Common myeloid progenitor, CD34-positive (primary cell): ENCODE results near the gene ZNF747.
"Not testable (repeated sequence)": the region's sequence is repeated elsewhere in the genome, so short reads cannot be mapped to it uniquely, and the experiment has no call there.

Experiments
- CTCF ChIA-PET: fragments of 350-600 bp; sonication (Branson Sonifier 250); formaldehyde crosslinking; loops from one replicate; lab custom pipeline; 2021; ENCODE audit warnings: antibody characterized with exemption; lab: Charles Lee
- POLR2A ChIA-PET: fragments of 350-600 bp; sonication (Branson Sonifier 250); formaldehyde crosslinking; loops from one replicate; lab custom pipeline; 2021; ENCODE audit warnings: antibody characterized with exemption; lab: Charles Lee
- DNase-seq, 3 donors: peaks; one replicate each; pipeline versions ENCODE4 v3.0.0 to v3.0.0-alpha.2; 2013
- H3K27ac ChIP-seq, 2 experiments: 1 replicate in 1 of 2; 2 replicates in 1 of 2; pipeline ENCODE4 v1.7.0; 2013; ENCODE audit warnings: inconsistent platforms in 2 of 2, low read length in 2 of 2, mild to moderate bottlenecking in 2 of 2, low read depth in 1 of 2, moderate library complexity in 1 of 2; ENCODE audit not compliant: severe bottlenecking in 2 of 2, insufficient read depth in 1 of 2, poor library complexity in 1 of 2
- H3K27me3 ChIP-seq, 5 experiments: replicated peaks in 2 of 5; 1 replicate in 3 of 5; 2 replicates in 2 of 5; pipeline versions ENCODE4 v1.6.1 to v1.7.0; 2013; ENCODE audit warnings: low read length in 4 of 5, mild to moderate bottlenecking in 2 of 5, moderate library complexity in 2 of 5, inconsistent platforms in 1 of 5; ENCODE audit not compliant: insufficient read depth in 5 of 5, control insufficient read depth in 4 of 5
- H3K36me3 ChIP-seq, 4 experiments: 1 replicate in 2 of 4; 2 replicates in 2 of 4; pipeline versions ENCODE4 v1.6.1 to v1.7.0; 2013; ENCODE audit warnings: low read length in 3 of 4, control low read depth in 1 of 4, mild to moderate bottlenecking in 1 of 4; ENCODE audit not compliant: control insufficient read depth in 4 of 4, insufficient read depth in 4 of 4
- H3K4me1 ChIP-seq, 4 experiments: 1 replicate in 3 of 4; 2 replicates in 1 of 4; pipeline versions ENCODE4 v1.6.1 to v1.7.1; 2013; ENCODE audit warnings: low read length in 3 of 4, mild to moderate bottlenecking in 3 of 4, control low read depth in 1 of 4, inconsistent platforms in 1 of 4, moderate library complexity in 1 of 4; ENCODE audit not compliant: control insufficient read depth in 4 of 4, insufficient read depth in 4 of 4; ENCODE audit errors: control extremely low read depth in 1 of 4
- H3K4me3 ChIP-seq, 7 experiments: 1 replicate in 4 of 7; 2 replicates in 3 of 7; pipeline versions ENCODE4 v1.5.1 to v1.7.0; 2013; ENCODE audit warnings: mild to moderate bottlenecking in 7 of 7, low read length in 6 of 7, moderate library complexity in 6 of 7, inconsistent platforms in 2 of 7, low read depth in 2 of 7, control low read depth in 1 of 7; ENCODE audit not compliant: insufficient read depth in 4 of 7, control insufficient read depth in 1 of 7; ENCODE audit errors: extremely low read depth in 1 of 7
- H3K9me3 ChIP-seq, 5 experiments: 1 replicate in 4 of 5; 2 replicates in 1 of 5; pipeline versions ENCODE4 v1.6.1 to v1.7.1; 2013; ENCODE audit warnings: low read length in 4 of 5, mild to moderate bottlenecking in 2 of 5, inconsistent platforms in 1 of 5, low read depth in 1 of 5, moderate library complexity in 1 of 5; ENCODE audit not compliant: control insufficient read depth in 4 of 5, insufficient read depth in 2 of 5; ENCODE audit errors: control extremely low read depth in 1 of 5
- WGBS: methylation state at CpG from one replicate; pipeline ENCODE4 v1.1.5; 2013; ENCODE audit not compliant: insufficient coverage; 5-methylcytosine and 5-hydroxymethylcytosine counted together

The ZNF747 gene

DNA sequence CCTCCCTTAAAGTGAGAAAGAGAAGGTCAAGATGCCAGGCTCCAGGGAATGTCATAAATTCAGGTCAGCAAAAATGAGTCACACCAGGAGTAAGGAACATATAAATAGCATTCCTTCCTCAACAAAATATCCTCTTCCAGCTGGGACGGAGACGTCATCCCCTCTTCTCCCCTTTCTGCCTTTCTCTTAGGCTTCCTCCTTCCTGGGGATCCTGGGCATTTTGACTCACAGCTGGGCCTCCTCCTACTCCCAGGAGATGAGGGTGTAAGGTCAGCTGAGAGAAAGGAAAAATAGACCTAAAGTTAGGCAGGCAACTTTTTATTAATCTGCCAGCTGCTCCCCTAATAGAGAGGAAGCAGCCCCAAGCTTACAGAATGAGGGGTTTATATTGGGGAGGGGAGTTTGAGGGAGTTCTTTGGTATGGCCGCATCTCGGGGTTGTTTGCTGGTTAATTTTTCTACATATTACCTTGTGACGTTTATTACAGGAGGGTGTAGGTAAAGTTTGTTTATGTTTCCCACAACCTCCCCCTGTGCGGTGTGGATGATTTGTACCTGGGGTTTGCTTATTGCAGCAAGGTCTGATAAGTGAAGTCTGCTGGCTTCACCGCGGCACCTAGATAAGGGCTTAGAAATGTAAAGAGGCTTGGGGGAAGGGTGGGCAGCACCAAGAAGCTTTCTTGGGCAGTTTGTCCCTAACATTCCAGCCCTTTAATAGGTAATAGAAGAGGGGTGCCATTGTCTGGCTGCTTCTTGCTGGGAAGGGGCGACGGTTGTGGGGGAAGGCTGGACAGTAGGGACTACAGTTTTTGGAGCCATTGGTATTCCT is 7.1 kb upstream of the ZNF747 start:
- ChIA-PET POLR2A (no interaction called here), CTCF (interaction anchor here (0.7 to 1.4 kb wide), 3 partner anchors 15 to 112 kb away, joined by 3 to 5 read pairs (median 3); partner anchors contain the start of gene DCTPP1)
- peak in 1 of 3 donors; percentile 19 for DNase-seq
- WGBS, result 100% methylated on average over 4 of the region's 10 CpGs
- H3K4me3 ChIP-seq, result no peak overlapping the region
- peaks cover 0 to 15% (median 6%) of the 10 kb centered on the region in 4 experiments for H3K4me1 ChIP-seq
- no peaks in the 10 kb centered on the region for H3K27me3 ChIP-seq
- peaks cover 0 to 3% (median 2%) of the 10 kb centered on the region in 4 experiments for H3K36me3 ChIP-seq
- H3K9me3 ChIP-seq, result no peaks in the 10 kb centered on the region
- H3K27ac ChIP-seq, result no peak overlapping the region

DNA sequence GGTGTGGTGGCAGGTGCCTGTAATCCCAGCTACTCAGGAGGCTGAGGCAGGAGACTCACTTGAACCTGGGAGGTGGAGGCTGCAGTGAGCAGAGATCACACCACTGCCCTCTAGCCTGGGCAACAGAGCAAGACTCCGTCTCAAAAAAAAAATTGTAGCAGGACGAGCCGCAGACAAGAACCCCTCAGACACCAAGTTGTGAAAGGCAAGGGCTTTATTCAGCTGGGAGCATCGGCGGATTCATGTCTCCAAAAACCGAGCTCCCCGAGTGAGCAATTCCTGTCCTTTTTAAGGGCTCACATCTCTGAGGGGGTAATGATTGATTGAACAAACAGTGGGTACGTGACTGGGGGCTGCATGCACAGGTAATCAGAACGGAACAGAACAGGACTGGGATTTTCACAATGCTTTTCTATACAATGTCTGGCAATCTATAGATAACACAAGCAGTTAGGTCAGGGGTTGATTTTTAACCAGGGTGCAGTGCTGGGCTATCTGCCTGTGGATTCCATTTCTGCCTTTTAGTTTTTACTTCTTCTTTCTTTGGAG is 6.3 kb upstream of the ZNF747 start:
- H3K4me3 ChIP-seq, H3K36me3 ChIP-seq, H3K9me3 ChIP-seq, H3K27ac ChIP-seq, POLR2A ChIA-PET, H3K27me3 ChIP-seq: not testable (repeated sequence)
- CTCF ChIA-PET, result interaction anchor here (0.7 to 1.4 kb wide), 2 partner anchors 16 to 46 kb away, joined by 3 to 5 read pairs; no protein-coding TSS in a partner anchor
- H3K4me1 ChIP-seq, result peaks cover 3 to 10% (median 8%) of the 10 kb centered on the region in 4 experiments
- 93% methylated on average over 9 of the region's 9 CpGs for whole genome bisulfite sequencing
- peak in 1 of 3 donors; percentile 61 for DNase-seq

DNA sequence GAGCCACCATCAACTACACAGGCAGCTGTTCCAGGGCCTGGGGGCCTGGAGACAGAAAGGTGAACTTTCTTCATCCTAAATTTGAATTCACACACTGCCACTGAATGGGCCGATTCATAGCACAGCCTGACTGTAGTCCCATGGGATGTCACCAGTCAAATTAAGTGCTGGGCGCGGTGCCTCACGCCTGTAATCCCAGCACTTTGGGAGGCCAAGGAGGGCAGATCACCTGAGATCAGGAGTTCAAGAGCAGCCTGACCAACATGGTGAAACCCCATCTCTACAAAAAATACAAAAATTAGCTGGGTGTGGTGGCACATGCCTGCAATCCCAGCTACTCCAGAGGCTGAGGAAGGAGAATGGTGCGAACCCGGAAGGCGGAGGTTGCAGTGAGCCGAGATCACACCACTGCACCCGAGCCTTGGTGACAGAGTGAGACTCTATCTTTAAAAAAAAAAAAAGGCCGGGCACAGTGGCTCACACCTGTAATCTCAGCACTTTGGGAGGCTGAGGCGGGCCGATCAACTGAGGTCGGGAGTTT is 5.4 kb upstream of the ZNF747 start:
- CTCF ChIA-PET, result interaction anchor here (1.1 kb wide), 1 partner anchor 91 kb away, joined by 4 read pairs; no protein-coding TSS in a partner anchor
- 92% methylated on average over 9 of the region's 13 CpGs for WGBS
- POLR2A ChIA-PET, H3K9me3 ChIP-seq, DNase-seq, H3K27me3 ChIP-seq, H3K4me3 ChIP-seq, H3K27ac ChIP-seq, H3K36me3 ChIP-seq: not testable (repeated sequence)
- peaks cover 4 to 16% (median 15%) of the 10 kb centered on the region in 4 experiments for H3K4me1 ChIP-seq

DNA sequence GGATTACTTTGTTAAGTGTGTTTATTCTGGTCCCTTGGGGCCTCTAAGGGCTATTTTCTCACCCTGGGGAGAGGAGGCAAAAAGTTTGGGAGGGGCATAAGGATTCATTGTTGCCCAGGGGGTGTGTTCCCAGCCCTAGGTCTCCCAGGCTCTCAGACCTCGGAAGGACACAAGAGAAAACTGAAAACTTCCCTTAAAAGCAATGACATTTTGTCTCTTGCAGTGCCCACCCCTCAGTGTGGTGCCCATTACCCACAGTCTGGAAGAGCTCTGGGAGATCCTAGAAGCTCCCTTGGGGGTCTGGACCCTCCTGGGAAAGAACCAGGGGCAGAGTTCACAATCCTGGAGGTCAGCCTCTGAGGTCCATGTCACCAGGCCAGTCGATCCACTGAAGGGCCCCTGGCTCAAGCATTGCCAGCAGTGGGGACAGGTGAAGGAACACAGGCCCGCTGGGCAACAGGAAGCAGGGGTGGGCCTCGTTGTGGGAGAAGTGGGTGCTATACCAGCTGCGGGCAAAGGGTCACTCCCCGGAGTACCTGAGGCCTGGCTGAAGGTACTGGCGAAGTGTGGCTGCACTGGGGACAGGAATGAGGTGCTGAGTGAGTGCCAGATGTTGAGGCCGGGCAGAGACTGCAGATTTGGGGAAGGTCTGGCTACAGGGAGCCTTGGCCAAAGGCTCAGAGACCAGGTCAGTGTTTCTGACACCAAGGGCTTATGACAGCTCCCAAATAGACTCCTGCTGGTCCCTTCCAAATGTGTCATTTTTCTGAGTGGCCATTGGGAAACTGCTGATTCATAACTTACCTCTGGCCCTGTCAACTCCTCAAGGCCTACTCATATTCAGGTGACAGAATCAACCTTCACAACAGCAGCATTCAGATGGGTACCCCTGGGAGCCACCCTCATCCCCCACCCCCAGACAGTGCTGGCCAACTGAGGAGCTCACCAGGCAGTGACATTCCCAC is 4.6 kb upstream of the ZNF747 start:
- no peak for DNase-seq
- no peak overlapping the region for H3K27ac ChIP-seq
- H3K4me1 ChIP-seq, result peaks cover 4 to 22% (median 19%) of the 10 kb centered on the region in 4 experiments
- POLR2A ChIA-PET, result interaction anchor here (0.6 kb wide), 1 partner anchor 1586 kb away, joined by 3 read pairs; no protein-coding TSS in a partner anchor
- H3K36me3 ChIP-seq, result peaks cover 0 to 3% (median 2%) of the 10 kb centered on the region in 4 experiments
- no peaks in the 10 kb centered on the region for H3K9me3 ChIP-seq
- CTCF ChIA-PET, result interaction anchor here (1.1 kb wide), 1 partner anchor 90 kb away, joined by 4 read pairs; no protein-coding TSS in a partner anchor
- no peaks in the 10 kb centered on the region for H3K27me3 ChIP-seq
- 93% methylated on average over 6 of the region's 8 CpGs for WGBS
- H3K4me3 ChIP-seq, result no peak overlapping the region

DNA sequence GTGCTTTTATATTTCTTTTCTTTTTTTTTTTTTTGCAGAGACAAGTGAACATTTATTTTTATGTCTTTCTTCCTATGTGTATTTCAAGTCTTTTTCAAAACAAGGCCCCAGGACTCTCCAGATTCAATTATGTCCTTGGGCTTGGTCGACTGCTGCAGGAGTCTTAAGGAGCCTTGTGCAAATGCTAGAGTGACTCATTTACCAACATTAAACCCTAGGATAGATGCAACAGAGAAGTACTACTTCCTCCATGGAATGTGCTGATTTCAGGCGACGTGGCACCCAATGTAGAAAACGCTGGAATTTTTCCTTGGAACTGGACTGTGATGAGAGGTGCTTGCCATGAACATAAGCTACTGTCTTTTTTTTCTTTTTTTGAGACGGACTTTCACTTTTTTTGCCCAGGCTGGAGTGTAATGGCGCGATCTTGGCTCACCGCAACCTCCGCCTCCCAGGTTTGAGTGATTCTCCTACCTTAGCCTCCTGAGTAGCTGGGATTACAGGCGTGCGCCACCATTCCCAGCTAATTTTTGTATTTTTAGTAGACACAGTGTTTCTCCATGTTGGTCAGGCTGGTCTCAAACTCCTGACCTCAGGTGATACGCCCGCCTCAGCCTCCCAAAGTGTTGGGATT is 1.9 kb upstream of the ZNF747 start:
- DNase-seq, H3K27me3 ChIP-seq, H3K9me3 ChIP-seq: not testable (repeated sequence)
- WGBS, result 97% methylated on average over 9 of the region's 13 CpGs
- peak overlapping the region in 3 of 7 experiments; percentile 78 to 92 (median 78) for H3K4me3 ChIP-seq
- ChIA-PET POLR2A (interaction anchor here (0.8 to 2.6 kb wide), 3 partner anchors 21 to 50 kb away, joined by 3 to 17 read pairs (median 7); partner anchors contain the start of gene ZNF764), CTCF (interaction anchor here (0.7 to 4.2 kb wide), 17 partner anchors 8 to 106 kb away, joined by 3 to 29 read pairs (median 6); partner anchors contain the start of genes DCTPP1, SEPHS2, ZNF688 and ZNF764)
- H3K36me3 ChIP-seq, result peaks cover 0 to 17% (median 10%) of the 10 kb centered on the region in 4 experiments
- H3K27ac ChIP-seq, result peak overlapping the region in 1 of 2 experiments; percentile 91
- H3K4me1 ChIP-seq, result peaks cover 4 to 35% (median 29%) of the 10 kb centered on the region in 4 experiments
